H9 (cell line): ENCODE data around the gene ATG5. TPM values are rescaled to one million over a fixed set of nuclear protein-coding genes. Genes with fewer than 3 reads are reported as not detected.

Experiments used
- DNase-seq: peaks from one replicate; pipeline ENCODE4 v3.0.0-alpha.2; 2017
- H2AFZ ChIP-seq: one replicate; pipeline ENCODE4 v1.6.1; 2013; ENCODE audit warnings: mild to moderate bottlenecking, low read length, control low read depth, moderate library complexity
- H2AK5ac ChIP-seq: 2 replicates; pipeline ENCODE4 v1.6.1; 2013; ENCODE audit warnings: low read length, control low read depth, mixed read lengths; ENCODE audit not compliant: insufficient read length
- H2BK120ac ChIP-seq: one replicate; pipeline ENCODE4 v1.6.1; 2013; ENCODE audit warnings: low read depth, mild to moderate bottlenecking, low read length, control low read depth, inconsistent platforms; ENCODE audit not compliant: poor library complexity, severe bottlenecking
- H2BK12ac ChIP-seq: 2 replicates; pipeline ENCODE4 v1.6.1; 2013; ENCODE audit warnings: low read length, control low read depth, mixed read lengths, low read depth; ENCODE audit not compliant: insufficient read length
- H2BK15ac ChIP-seq: 2 replicates; pipeline ENCODE4 v1.6.1; 2013; ENCODE audit warnings: low read depth, low read length, control low read depth
- H2BK20ac ChIP-seq: one replicate; pipeline ENCODE4 v1.6.1; 2013; ENCODE audit warnings: low read depth, mild to moderate bottlenecking, low read length, control low read depth, inconsistent platforms; ENCODE audit not compliant: poor library complexity, severe bottlenecking
- H2BK5ac ChIP-seq: 2 replicates; pipeline ENCODE4 v1.6.1; 2013; ENCODE audit warnings: low read length, control low read depth, mixed read lengths; ENCODE audit not compliant: insufficient read length
- H3K14ac ChIP-seq: 2 replicates; pipeline ENCODE4 v1.6.1; 2013; ENCODE audit warnings: low read length, control low read depth; ENCODE audit not compliant: insufficient read depth
- H3K18ac ChIP-seq: 2 replicates; pipeline ENCODE4 v1.6.1; 2013; ENCODE audit warnings: low read depth, mild to moderate bottlenecking, mixed read lengths, low read length, control low read depth; ENCODE audit not compliant: insufficient read length
- H3K23ac ChIP-seq: 2 replicates; pipeline ENCODE4 v1.6.1; 2013; ENCODE audit warnings: low read length, control low read depth, mixed read lengths, low read depth; ENCODE audit not compliant: insufficient read length
- H3K23me2 ChIP-seq: 2 replicates; pipeline ENCODE4 v1.6.1; 2013; ENCODE audit warnings: low read depth, mild to moderate bottlenecking, mixed read lengths, low read length, control low read depth; ENCODE audit not compliant: insufficient read length, poor library complexity, severe bottlenecking
- H3K27ac ChIP-seq: 2 replicates; pipeline ENCODE4 v1.5.1; 2013; ENCODE audit warnings: low read length, control low read depth, mixed read lengths, low read depth; ENCODE audit not compliant: insufficient read length
- H3K27me3 ChIP-seq: 2 replicates; pipeline ENCODE4 v1.6.1; 2013; ENCODE audit warnings: low read length, control low read depth, inconsistent platforms; ENCODE audit not compliant: insufficient read depth
- H3K4ac ChIP-seq: 2 replicates; pipeline ENCODE4 v1.6.1; 2013; ENCODE audit warnings: low read depth, mild to moderate bottlenecking, control low read depth, inconsistent platforms, low read length, moderate library complexity
- H3K4me1 ChIP-seq: 2 replicates; pipeline ENCODE4 v1.6.1; 2013; ENCODE audit warnings: low read length, control low read depth, inconsistent platforms; ENCODE audit not compliant: insufficient read depth
- H3K4me2 ChIP-seq: 2 replicates; pipeline ENCODE4 v1.6.1; 2013; ENCODE audit warnings: low read length, control low read depth, mixed read lengths; ENCODE audit not compliant: insufficient read length, insufficient read depth
- H3K56ac ChIP-seq: 2 replicates; pipeline ENCODE4 v1.6.1; 2013; ENCODE audit warnings: low read depth, mild to moderate bottlenecking, mixed read lengths, low read length, control low read depth; ENCODE audit not compliant: insufficient read length
- H3K79me1 ChIP-seq: 2 replicates; pipeline ENCODE4 v1.6.1; 2013; ENCODE audit warnings: low read depth, mild to moderate bottlenecking, moderate library complexity, low read length, control low read depth, inconsistent platforms; ENCODE audit not compliant: insufficient read depth, poor library complexity, severe bottlenecking
- H3K79me2 ChIP-seq: 2 replicates; pipeline ENCODE4 v1.6.1; 2013; ENCODE audit warnings: low read length, control low read depth, inconsistent platforms; ENCODE audit not compliant: insufficient read depth
- H3K9ac ChIP-seq: 2 replicates; pipeline ENCODE4 v1.6.1; 2013; ENCODE audit warnings: low read length, control low read depth, mixed read lengths; ENCODE audit not compliant: insufficient read length; ENCODE audit errors: extremely low read depth
- H3K9me3 ChIP-seq: one replicate; pipeline ENCODE4 v1.6.1; 2013; ENCODE audit warnings: low read depth, low read length, inconsistent platforms; ENCODE audit not compliant: control insufficient read depth
- H3T11ph ChIP-seq: one replicate; pipeline ENCODE4 v1.6.1; 2013; ENCODE audit warnings: mild to moderate bottlenecking, low read length, control low read depth, inconsistent platforms
- H4K20me1 ChIP-seq: one replicate; pipeline ENCODE4 v1.6.1; 2013; ENCODE audit not compliant: control insufficient read depth, insufficient read length, insufficient read depth
- H4K5ac ChIP-seq: 2 replicates; pipeline ENCODE4 v1.6.1; 2013; ENCODE audit warnings: low read depth, mild to moderate bottlenecking, mixed read lengths, low read length, control low read depth; ENCODE audit not compliant: insufficient read length
- H4K8ac ChIP-seq: replicated peaks from 2 replicates; pipeline ENCODE4 v1.6.1; 2013; ENCODE audit warnings: low read length, control low read depth, mixed read lengths, low read depth; ENCODE audit not compliant: insufficient read length
- H4K91ac ChIP-seq: 2 replicates; pipeline ENCODE4 v1.6.1; 2013; ENCODE audit warnings: low read depth, mild to moderate bottlenecking, moderate library complexity, mixed read lengths, low read length, control low read depth; ENCODE audit not compliant: insufficient read length
- H3K27ac Mint-ChIP-seq, 3 experiments: 2 replicates in 2 of 3; 3 replicates in 1 of 3; pipeline ENCODE4 v1.8.0; 2020 to 2021; ENCODE audit warnings: mixed read lengths in 3 of 3, mild to moderate bottlenecking in 1 of 3, moderate library complexity in 1 of 3
- H3K27me3 Mint-ChIP-seq: 2 replicates; pipeline ENCODE4 v1.8.0; 2021; ENCODE audit warnings: low read depth, mild to moderate bottlenecking, moderate library complexity, mixed read lengths
- H3K36me3 Mint-ChIP-seq, 3 experiments: 2 replicates in 2 of 3; 3 replicates in 1 of 3; pipeline ENCODE4 v1.8.0; 2020 to 2021; ENCODE audit warnings: low read depth in 3 of 3, mixed read lengths in 3 of 3; ENCODE audit not compliant: insufficient read depth in 1 of 3
- H3K4me1 Mint-ChIP-seq, 2 experiments: 2 replicates each; pipeline ENCODE4 v1.8.0; 2020; ENCODE audit warnings: mixed read lengths in 2 of 2
- H3K4me3 Mint-ChIP-seq, 2 experiments: 2 replicates in 1 of 2; 3 replicates in 1 of 2; pipeline ENCODE4 v1.8.0; 2020 to 2021; ENCODE audit warnings: mild to moderate bottlenecking in 2 of 2, mixed read lengths in 2 of 2, moderate library complexity in 1 of 2
- H3K9me3 Mint-ChIP-seq, 2 experiments: 2 replicates in 1 of 2; 3 replicates in 1 of 2; pipeline ENCODE4 v1.8.0; 2020; ENCODE audit warnings: mild to moderate bottlenecking in 2 of 2, mixed read lengths in 2 of 2, moderate library complexity in 1 of 2
- CTCF ChIP-seq: fragments of 200-600 bp; sonication (generic); conservative IDR thresholded peaks from 3 replicates; pipeline ENCODE4 v1.8.0; 2021; ENCODE audit warnings: antibody characterized with exemption, mild to moderate bottlenecking
- WGBS: extraction: QIAGEN DNeasy Blood & Tissue Kit; methylation state at CpG from one replicate; pipeline ENCODE4 v1.1.7; 2013; ENCODE audit warnings: missing lambda C conversion rate, low lambda C conversion rate, mixed read lengths; ENCODE audit not compliant: insufficient read length; ENCODE audit errors: extremely low coverage; 5-methylcytosine and 5-hydroxymethylcytosine counted together
- total RNA-seq: library from RNA; stranded (reverse); gene quantifications from 2 replicates; pipeline ENCODE4 v1.2.1, GENCODE V29; 2021

ATG5 gene
- total RNA-seq, 1 experiment from 2014 or later: 36.7 TPM

GRCh38 chr6:106168097-106168888 lies 157.3 kb downstream of the ATG5 start:
- H4K91ac ChIP-seq: no peak overlapping the region
- Mint-ChIP-seq H3K4me1 (peaks cover 50 to 56% of the 10 kb centered on the region in 2 experiments), H3K27me3 (peaks cover 11% of the 10 kb centered on the region), H3K9me3 (no peaks in the 10 kb centered on the region; a peak in 1 of 5 replicates), H3K36me3 (no peaks in the 10 kb centered on the region; a peak in 2 of 7 replicates), H3K4me3 (no peak overlapping the region), H3K27ac (no peak overlapping the region)
- H3K56ac ChIP-seq: no peak overlapping the region
- no peak overlapping the region for H2BK15ac ChIP-seq
- no peak overlapping the region for H2BK120ac ChIP-seq
- no peaks in the 10 kb centered on the region for H3K9me3 ChIP-seq
- no peak overlapping the region for H3K23ac ChIP-seq
- no peaks in the 10 kb centered on the region for H3K79me2 ChIP-seq
- no peaks in the 10 kb centered on the region for H3K23me2 ChIP-seq
- H2AK5ac ChIP-seq: no peak overlapping the region
- H3K4me1 ChIP-seq: peaks cover 2% of the 10 kb centered on the region; the same call in 1 of the 2 replicates
- WGBS: no CpG with 5 or more reads among the region's 15 CpGs
- H3K27me3 ChIP-seq: no peaks in the 10 kb centered on the region; the same call in 1 of the 2 replicates
- H3K27ac ChIP-seq: no peak overlapping the region
- no peak overlapping the region for H2AFZ ChIP-seq
- H2BK5ac ChIP-seq: no peak overlapping the region
- H4K20me1 ChIP-seq: no peaks in the 10 kb centered on the region
- no peak overlapping the region for H3T11ph ChIP-seq
- no peak overlapping the region for H4K8ac ChIP-seq
- no peak overlapping the region for H3K4me2 ChIP-seq
- DNase-seq: no peak
- no peaks in the 10 kb centered on the region for H3K79me1 ChIP-seq
- H3K18ac ChIP-seq: no peak overlapping the region
- no peak overlapping the region for H3K9ac ChIP-seq
- H2BK12ac ChIP-seq: no peak overlapping the region
- no peak overlapping the region for H2BK20ac ChIP-seq
- H3K14ac ChIP-seq: no peak overlapping the region; the same call in 1 of the 2 replicates
- no peak overlapping the region for H3K4ac ChIP-seq
- TF ChIP-seq CTCF: no peak
- H4K5ac ChIP-seq: no peak overlapping the region
